Suppressor macrophage treated with lipopolysaccharide for 4 hours (primary cell): Measurements from ENCODE around the gene IGIP.

ENCODE experiments used
- DNase-seq: peaks from one replicate; pipeline ENCODE4 v3.0.0-alpha.2; 2020

Gene IGIP

DNA sequence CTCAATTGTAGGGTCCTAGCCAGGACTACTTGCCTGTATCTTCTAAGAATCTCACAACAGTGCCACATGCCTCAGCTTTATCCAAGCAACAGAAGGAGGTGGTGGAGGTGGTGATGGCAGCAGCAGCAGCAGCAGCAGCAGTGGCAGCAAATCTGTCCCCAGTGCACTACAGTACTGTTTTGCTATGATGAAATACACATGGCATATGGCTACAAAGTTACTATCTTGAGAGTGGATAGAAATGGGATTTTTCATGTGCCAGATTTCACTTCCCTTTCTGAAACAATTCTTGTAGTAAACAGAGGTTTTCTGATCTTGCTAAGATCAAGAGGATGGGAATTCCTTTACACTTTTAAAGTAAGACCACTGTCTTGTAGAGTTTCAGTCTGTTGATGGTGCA, 41.2 kb downstream of the IGIP start:
- DNase-seq: peak; percentile 68

DNA sequence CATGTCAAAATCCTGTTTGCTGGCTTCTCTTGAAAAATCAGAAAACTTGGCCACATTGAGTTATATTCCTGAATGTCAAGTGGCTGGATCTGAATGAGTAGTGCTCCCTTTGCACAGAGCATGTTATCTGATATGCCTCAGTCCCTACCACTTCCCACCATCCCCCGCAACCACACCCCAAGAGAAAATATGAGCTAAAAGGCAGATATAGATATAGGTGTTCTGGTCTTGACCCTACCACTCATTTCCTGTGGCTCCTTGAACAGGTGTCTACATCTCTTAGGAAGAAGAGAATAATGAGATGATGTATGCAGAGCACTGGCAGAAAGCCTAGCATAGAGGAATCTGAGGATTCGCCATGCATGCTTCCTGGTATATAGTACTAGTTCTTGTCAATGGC, 42.6 kb downstream of the IGIP start:
- no peak for DNase-seq

DNA sequence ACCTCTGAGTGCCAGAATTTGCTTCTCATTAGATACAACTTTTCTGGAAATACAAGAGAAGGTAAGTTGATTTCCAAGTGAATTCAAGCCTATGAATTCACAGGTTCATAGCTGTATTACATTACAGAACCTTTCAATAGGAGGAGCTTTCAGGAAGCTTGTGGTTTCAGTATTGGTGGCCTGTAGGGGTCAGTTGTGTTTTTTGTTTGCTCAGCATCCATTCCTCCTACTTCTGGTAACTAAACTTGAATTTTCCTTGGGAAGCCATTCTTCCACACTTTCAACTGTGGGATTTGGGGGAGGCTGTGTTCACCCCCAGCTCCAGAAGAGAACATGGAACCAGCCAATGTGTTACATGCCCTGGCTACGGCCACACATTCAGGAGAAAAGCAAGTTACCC, 43.7 kb downstream of the IGIP start:
- DNase-seq: peak; percentile 51

DNA sequence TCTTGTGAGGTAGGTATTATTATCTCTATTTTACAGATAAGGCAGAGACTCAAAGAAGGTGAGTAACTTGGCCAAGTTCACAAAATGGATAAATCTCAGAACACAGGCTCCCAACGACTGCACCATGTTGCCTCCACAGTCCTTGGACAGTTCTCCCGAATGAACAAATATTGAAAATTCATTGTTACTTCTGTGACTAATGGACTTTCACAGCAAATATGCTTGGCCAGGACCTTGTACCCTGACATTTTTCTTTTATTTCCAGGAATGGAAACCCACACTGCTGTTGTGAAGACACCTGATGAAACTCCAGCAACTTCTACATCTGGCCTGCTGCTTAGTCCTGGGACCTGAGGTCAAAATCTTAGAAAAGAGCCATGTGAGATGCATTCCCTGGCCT, 46.7 kb downstream of the IGIP start:
- DNase-seq: no peak

DNA sequence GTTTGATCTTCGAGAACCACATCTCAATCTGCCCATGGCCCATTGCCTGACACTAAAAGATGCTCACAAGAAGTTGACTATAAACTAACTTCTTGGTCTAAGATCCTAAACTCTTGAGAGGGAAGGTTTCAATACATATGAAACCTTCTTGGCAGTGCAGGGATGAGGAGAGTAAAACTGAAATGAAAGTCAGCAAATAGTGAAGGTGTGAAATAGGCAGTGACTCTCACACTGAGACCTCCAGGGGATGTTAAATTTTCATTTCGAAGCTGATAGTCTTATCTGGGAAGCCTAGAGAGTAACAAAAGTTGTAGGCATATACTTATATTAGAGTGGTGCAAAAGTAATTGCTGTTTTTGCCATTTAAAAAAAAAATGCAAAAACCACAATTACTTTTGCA, 48.3 kb downstream of the IGIP start:
- DNase-seq: no peak

DNA sequence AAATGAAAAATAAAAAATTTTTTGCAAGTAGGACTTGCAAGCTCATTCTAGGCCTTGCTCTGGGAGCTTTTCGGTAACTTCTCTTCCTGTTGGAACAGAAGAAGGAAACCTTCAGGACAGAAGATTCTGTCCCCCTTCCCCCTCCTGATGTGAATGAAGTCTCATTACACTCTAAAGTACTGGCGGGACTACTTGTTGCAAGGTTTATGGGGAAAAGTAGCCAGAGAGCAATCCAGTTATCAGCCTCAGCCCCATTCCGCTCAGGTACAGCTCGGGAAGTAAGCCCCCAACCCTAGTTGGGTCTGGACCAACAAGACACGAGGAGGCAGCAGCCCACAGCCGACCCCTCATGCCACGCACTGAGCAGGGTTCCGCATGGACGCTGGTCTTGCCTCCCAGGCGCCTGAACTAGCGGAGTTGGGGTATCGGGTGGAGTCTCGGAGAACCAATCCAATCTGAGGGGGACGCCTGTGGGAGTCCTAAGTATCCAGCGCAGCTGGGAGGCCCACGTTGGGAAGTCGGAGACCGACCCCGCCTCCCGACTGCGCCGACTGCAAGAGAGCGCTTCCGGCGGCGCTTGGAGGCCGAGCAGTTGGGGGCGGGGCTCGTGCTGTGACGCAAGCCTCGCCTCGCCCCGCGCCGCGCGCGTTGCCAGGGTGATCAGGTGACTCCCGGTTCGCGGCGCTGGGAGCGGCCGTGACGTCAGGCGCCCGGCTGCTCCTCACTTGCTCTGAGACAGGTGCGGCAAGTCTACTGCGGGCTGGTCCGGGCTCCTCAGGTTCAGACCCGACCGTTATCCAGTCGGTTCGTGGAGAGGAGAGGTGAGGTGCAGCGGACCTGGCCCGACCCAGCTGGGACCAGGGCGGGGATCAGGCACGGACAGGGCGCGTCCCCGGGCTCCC, 49.0 kb downstream of the IGIP start, which contains the start of gene CYSTM1:
TSS of gene CYSTM1 (plus strand) at position 724 of the 902 bp plus-strand sequence. CDS start 19,278 bp downstream, outside the sequence.
- peak; percentile 94 for DNase-seq

DNA sequence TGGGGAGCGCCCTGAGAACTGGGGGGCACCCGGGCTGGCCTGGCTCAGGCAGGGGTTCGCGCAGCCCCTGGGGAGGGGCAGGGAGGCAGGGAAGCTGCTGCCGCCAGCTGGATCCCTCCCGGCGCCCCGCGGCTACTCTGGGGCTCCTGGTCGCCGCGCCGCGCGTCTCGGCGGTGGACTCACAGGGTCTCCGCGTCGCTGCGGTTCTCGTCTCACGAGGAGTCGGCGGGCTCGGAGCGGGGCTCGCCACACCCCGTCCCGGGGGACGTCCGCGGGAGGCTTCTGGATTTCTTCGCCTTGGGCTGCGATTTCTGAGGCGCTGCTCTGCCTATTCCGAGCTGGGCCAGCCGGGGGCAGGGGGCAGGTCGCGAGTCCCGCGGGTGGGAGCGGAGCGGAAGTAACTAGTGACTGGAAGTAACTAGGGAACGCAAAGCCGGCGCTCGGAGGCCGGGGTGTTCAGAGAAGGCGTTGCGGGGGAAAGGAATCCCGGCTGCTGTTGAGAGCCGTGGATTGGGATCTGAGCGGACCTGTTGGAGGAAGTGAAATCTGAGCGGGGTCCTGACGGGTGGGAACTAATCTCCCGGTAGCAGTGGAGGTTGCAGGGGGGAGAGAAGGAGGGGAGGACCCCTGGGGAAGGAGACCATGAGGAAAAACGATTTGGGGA, 49.8 kb downstream of the IGIP start:
- peak; percentile 86 for DNase-seq

DNA sequence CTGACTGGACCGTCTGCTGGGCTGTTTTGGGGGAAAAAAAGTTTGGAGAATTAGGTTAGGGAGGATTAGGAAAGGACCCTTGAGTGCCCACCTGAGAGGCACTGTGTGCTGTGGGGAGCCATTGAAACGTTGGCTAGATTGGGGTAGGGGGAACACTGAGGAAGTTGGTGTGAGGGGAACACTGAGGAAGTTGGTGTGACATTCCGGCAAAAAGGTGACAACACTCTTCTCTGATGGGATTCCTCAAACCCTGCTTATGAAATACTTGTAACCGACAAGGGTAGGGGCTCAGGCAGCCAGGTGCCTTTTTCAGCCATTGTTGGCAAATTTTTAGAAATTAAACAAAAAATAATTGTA, 50.3 kb downstream of the IGIP start:
- DNase-seq: no peak

DNA sequence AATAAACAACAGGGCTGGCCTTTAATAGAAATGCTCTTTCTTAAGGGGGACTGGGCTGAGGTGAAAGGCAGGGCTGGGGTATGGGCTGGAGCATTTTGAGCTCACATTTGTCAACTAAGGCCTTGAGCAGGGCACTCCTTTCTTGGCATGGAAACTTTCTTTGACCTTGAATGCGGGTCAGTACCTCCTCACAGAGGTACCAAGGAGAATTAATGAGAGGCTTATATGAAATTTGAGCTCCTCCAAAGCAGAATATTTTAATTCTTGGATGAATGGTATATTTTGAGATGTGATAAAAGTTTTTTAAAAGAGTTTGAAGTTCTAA, 52.3 kb downstream of the IGIP start:
- no peak for DNase-seq

DNA sequence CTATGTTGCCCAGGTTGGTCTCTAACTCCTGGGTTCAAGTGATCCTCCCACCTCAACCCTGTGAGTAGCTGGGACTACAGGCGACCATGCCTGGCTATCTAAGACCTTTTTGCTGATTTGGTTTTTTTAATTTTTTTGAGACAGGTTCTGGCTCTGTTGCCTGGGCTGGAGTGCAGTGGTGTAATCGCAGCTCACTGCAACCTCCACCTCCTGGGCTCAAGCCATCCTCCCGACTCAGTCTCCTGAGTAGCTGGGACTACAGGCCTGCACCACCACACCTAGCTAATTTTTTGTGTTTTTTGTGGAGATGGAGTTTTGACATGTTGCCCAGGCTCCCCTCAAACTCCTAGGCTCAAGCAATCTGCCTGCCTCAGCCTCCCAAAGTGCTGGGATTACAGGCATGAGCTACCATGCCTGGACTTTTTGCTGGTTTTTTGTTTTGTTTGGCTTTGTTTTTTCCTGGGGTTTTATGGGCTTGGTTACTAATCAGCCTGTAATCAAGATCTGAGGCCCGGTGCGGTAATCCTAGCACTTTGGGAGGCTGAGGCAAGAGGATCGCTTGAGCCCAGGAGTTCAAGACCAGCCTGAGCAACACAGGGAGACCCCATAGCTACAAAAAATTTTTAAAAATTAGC, 52.9 kb downstream of the IGIP start:
- no peak for DNase-seq
